Thyroid gland (tissue), 4 donors: ENCODE measurements around the gene GSG1L2.

Source experiments
- POLR2A ChIP-seq, 2 donors: fragments of 450-650 bp; IDR thresholded peaks; one replicate each; pipeline ENCODE4 v1.6.1; 2017; ENCODE audit warnings: antibody characterized with exemption in 2 of 2, mild to moderate bottlenecking in 2 of 2, moderate library complexity in 1 of 2
- TF ChIP-seq, protein P1 (sequence below), 6 experiments: fragments of 200-600 bp in 3 of 6; fragments of 450-650 bp in 3 of 6; sonication (generic) in 3 of 6; IDR thresholded peaks; one replicate each; pipeline ENCODE4 v1.5.1; 2016 to 2019; ENCODE audit warnings: antibody characterized with exemption in 6 of 6, mild to moderate bottlenecking in 2 of 6, inconsistent platforms in 1 of 6, moderate library complexity in 1 of 6

DNA sequence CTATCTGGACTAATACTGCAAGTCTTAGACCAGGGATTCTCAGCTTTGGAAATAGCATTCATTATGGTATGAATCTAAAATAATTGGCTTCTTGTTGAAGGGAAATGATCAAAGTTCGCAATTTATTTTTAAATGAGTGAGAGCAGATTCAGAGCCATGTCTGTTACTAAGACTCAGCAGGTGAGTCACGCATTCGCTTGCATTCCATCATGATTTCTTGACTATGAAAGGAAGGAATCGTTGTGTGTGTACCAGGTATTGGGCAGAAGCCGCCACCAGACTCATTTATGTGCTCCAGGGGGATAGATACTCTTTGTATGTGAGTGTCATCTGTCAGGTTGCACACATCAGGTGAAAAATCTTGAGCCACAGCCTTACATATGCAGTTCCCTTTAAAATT, 10.8 kb downstream of the GSG1L2 start:
- TF ChIP-seq, protein P1, sequence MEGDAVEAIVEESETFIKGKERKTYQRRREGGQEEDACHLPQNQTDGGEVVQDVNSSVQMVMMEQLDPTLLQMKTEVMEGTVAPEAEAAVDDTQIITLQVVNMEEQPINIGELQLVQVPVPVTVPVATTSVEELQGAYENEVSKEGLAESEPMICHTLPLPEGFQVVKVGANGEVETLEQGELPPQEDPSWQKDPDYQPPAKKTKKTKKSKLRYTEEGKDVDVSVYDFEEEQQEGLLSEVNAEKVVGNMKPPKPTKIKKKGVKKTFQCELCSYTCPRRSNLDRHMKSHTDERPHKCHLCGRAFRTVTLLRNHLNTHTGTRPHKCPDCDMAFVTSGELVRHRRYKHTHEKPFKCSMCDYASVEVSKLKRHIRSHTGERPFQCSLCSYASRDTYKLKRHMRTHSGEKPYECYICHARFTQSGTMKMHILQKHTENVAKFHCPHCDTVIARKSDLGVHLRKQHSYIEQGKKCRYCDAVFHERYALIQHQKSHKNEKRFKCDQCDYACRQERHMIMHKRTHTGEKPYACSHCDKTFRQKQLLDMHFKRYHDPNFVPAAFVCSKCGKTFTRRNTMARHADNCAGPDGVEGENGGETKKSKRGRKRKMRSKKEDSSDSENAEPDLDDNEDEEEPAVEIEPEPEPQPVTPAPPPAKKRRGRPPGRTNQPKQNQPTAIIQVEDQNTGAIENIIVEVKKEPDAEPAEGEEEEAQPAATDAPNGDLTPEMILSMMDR (IDR thresholded peaks at IDR 0.05), result no peak
- TF ChIP-seq POLR2A (IDR thresholded peaks at IDR 0.05), result no peak
